RWPE2 (cell line): ENCODE data around the gene NEMF.
"Not testable (repeated sequence)": the region's sequence is repeated elsewhere in the genome, so short reads cannot be mapped to it uniquely, and the experiment has no call there.

Experiments
- ATAC-seq: fragments of 200-7000 bp; cut with Tn5 transposase; 3 replicates; pipeline ENCODE4 v1.9.1; 2021; ENCODE audit warnings: low read depth
- DNase-seq: peaks from one replicate; pipeline ENCODE4 v3.0.0-alpha.2; 2020; ENCODE audit warnings: low spot score
- H3K27ac ChIP-seq: fragments of 450-650 bp; 2 replicates; pipeline ENCODE4 v1.5.1; 2017; ENCODE audit warnings: mild to moderate bottlenecking; ENCODE audit not compliant: poor library complexity, severe bottlenecking
- H3K27me3 ChIP-seq: fragments of 250-450 bp; sonication (Bioruptor Pico); 2 replicates; pipeline ENCODE4 v1.5.1; 2021; ENCODE audit warnings: mild to moderate bottlenecking, moderate library complexity; ENCODE audit not compliant: insufficient read depth, poor library complexity, severe bottlenecking
- H3K36me3 ChIP-seq: fragments of 250-450 bp; sonication (Bioruptor Pico); 2 replicates; pipeline ENCODE4 v1.5.1; 2020; ENCODE audit warnings: low read depth, mild to moderate bottlenecking, moderate library complexity
- H3K4me1 ChIP-seq: fragments of 250-450 bp; sonication (Bioruptor Pico); 2 replicates; pipeline ENCODE4 v1.5.1; 2021; ENCODE audit warnings: mild to moderate bottlenecking, moderate library complexity; ENCODE audit not compliant: insufficient read depth, poor library complexity, severe bottlenecking
- H3K4me3 ChIP-seq: fragments of 250-450 bp; sonication (Bioruptor Pico); 2 replicates; pipeline ENCODE4 v1.5.1; 2021; ENCODE audit warnings: mild to moderate bottlenecking, moderate library complexity; ENCODE audit not compliant: severe bottlenecking
- H3K9me3 ChIP-seq: fragments of 250-450 bp; sonication (Bioruptor Pico); 2 replicates; pipeline ENCODE4 v1.5.1; 2021; ENCODE audit warnings: mild to moderate bottlenecking, moderate library complexity; ENCODE audit not compliant: severe bottlenecking
- CTCF ChIP-seq: fragments of 450-650 bp; IDR thresholded peaks from one replicate; pipeline ENCODE4 v1.5.1; 2017; ENCODE audit warnings: mild to moderate bottlenecking, moderate library complexity; ENCODE audit not compliant: poor library complexity, severe bottlenecking

NEMF gene

DNA sequence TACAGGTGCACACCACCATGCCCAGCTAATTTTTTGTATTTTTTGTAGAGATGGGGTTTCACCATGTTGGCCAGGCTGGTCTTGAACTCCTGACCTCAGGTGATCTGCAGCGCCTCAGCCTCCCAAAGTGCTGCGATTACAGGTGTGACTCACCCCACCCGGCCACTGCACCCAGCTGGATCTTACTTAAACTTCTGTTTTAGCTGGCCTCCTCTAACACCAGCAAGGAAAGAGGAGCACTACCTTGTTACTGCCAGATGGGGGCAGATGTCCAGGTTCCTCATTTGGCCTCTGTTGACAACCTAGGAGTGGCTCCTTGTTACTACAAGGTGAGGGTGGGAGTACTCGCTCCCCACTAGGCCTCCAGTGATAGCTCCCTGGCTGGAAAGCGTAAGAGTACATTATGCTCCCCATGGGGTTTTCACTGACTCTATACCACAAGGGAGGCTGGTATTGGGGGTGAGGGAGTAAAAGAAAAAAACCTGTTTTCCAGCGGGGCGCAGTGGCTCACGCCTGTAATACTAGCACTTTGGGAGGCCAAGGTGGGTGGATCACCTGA lies 27.1 kb upstream of the NEMF start:
- no peaks in the 10 kb centered on the region for H3K27me3 ChIP-seq
- peak; percentile 73 for TF ChIP-seq CTCF
- peak overlapping the region; percentile 35 for H3K27ac ChIP-seq
- DNase-seq (no peak), ATAC-seq (peak; percentile 72)
- H3K36me3 ChIP-seq = no peaks in the 10 kb centered on the region
- H3K9me3 ChIP-seq = no peaks in the 10 kb centered on the region
- H3K4me3 ChIP-seq = no peak overlapping the region
- H3K4me1 ChIP-seq = peaks cover 16% of the 10 kb centered on the region

- H3K4me3 ChIP-seq = no peak overlapping the region
- no peaks in the 10 kb centered on the region for H3K36me3 ChIP-seq
- peaks cover 5% of the 10 kb centered on the region for H3K4me1 ChIP-seq
- no peaks in the 10 kb centered on the region for H3K27me3 ChIP-seq
- no peak overlapping the region for H3K27ac ChIP-seq
- H3K9me3 ChIP-seq = no peaks in the 10 kb centered on the region
- TF ChIP-seq CTCF = no peak
- DNase-seq (no peak), ATAC-seq (no peak)
These were observed 24.1 kb upstream of the NEMF start for GRCh38 chr14:49876563-49877127.

DNA sequence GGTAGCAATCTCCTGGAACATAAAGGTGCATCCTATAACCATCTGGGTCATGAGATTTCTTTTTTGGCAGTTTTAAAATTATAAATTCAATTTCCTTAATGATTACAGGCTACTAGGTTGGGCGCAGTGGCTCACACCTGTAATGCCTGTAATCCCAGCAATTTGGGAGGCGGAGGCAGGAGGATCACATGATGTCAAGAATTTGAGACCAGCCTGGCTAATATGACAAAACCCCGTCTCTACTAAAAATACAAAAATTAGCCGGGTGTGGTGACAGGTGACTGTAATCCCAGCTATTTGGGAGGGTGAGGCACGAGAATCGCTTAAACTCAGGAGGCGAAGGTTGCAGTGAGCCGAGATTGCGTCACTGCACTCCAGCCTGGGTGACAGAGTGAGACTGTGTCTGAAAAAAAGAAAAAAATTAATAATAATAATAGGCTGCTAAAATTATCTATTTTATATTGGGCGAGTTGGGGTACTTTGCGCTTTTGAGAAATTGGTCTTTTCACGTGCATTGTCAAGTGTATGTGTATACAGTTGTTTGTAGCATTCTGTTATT lies 23.1 kb upstream of the NEMF start:
- DNase-seq = no peak
- no peaks in the 10 kb centered on the region for H3K9me3 ChIP-seq
- H3K4me1 ChIP-seq = peaks cover 4% of the 10 kb centered on the region
- no peak overlapping the region for H3K4me3 ChIP-seq
- H3K36me3 ChIP-seq = no peaks in the 10 kb centered on the region
- no peak overlapping the region for H3K27ac ChIP-seq
- no peak for TF ChIP-seq CTCF
- H3K27me3 ChIP-seq = no peaks in the 10 kb centered on the region
- no peak for ATAC-seq

GRCh38 chr14:49873548-49873947 lies 21.0 kb upstream of the NEMF start:
- not testable (repeated sequence) for H3K27ac ChIP-seq, H3K27me3 ChIP-seq, H3K4me1 ChIP-seq, H3K36me3 ChIP-seq, H3K4me3 ChIP-seq, H3K9me3 ChIP-seq, DNase-seq, ATAC-seq

- ATAC-seq (no peak), DNase-seq (no peak)
- Histone ChIP-seq H3K27ac (no peak overlapping the region), H3K36me3 (no peaks in the 10 kb centered on the region), H3K4me3 (no peak overlapping the region), H3K4me1 (peaks cover 8% of the 10 kb centered on the region), H3K27me3 (no peaks in the 10 kb centered on the region), H3K9me3 (no peaks in the 10 kb centered on the region)
- TF ChIP-seq CTCF = no peak
These were observed 18.3 kb upstream of the NEMF start for GRCh38 chr14:49870908-49871307.
